ENCODE results near the gene FNDC3B. TPM values are rescaled to one million over a fixed set of nuclear protein-coding genes. Genes with fewer than 3 reads are reported as not detected.
"Not testable (repeated sequence)": the region's sequence is repeated elsewhere in the genome, so short reads cannot be mapped to it uniquely, and the experiment has no call there.

FNDC3B gene
- total and polyA plus RNA-seq, 10 donors: 3.1 to 149 (median 103) TPM

- H3K4me1 ChIP-seq: peaks cover 0 to 56% (median 23%) of the 10 kb centered on the region in 6 donors
- no peaks in the 10 kb centered on the region for H3K9me3 ChIP-seq
- peaks cover 0 to 6% (median 0%) of the 10 kb centered on the region in 6 donors for H3K36me3 ChIP-seq
- WGBS, 5 donors: 61 to 64% (median 64%) methylated on average over 7 of the region's 7 CpGs
- no peaks in the 10 kb centered on the region for H3K27me3 ChIP-seq (replicated peaks in 1 of 7)
- intact Hi-C loops (cut with DNase I; ENCODE audit: low total_unique reads): no loop called here
- no peak overlapping the region for H3K4me3 ChIP-seq
- peak overlapping the region in 5 of 8 donors; percentile 1 to 64 (median 40) for H3K27ac ChIP-seq
- TF ChIP-seq POLR2A (IDR thresholded peaks at IDR 0.05): no peak
- no peak for TF ChIP-seq POLR2AphosphoS5 (IDR thresholded peaks at IDR 0.05)
- TF ChIP-seq, protein P1, sequence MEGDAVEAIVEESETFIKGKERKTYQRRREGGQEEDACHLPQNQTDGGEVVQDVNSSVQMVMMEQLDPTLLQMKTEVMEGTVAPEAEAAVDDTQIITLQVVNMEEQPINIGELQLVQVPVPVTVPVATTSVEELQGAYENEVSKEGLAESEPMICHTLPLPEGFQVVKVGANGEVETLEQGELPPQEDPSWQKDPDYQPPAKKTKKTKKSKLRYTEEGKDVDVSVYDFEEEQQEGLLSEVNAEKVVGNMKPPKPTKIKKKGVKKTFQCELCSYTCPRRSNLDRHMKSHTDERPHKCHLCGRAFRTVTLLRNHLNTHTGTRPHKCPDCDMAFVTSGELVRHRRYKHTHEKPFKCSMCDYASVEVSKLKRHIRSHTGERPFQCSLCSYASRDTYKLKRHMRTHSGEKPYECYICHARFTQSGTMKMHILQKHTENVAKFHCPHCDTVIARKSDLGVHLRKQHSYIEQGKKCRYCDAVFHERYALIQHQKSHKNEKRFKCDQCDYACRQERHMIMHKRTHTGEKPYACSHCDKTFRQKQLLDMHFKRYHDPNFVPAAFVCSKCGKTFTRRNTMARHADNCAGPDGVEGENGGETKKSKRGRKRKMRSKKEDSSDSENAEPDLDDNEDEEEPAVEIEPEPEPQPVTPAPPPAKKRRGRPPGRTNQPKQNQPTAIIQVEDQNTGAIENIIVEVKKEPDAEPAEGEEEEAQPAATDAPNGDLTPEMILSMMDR (IDR thresholded peaks at IDR 0.05 in 8 of 11, conservative IDR thresholded peaks at IDR 0.05 in 3 of 11): no peak
- no peak for DNase-seq
Observed at GRCh38 chr3:172087602-172088580, 48.5 kb downstream of the FNDC3B start.

DNA sequence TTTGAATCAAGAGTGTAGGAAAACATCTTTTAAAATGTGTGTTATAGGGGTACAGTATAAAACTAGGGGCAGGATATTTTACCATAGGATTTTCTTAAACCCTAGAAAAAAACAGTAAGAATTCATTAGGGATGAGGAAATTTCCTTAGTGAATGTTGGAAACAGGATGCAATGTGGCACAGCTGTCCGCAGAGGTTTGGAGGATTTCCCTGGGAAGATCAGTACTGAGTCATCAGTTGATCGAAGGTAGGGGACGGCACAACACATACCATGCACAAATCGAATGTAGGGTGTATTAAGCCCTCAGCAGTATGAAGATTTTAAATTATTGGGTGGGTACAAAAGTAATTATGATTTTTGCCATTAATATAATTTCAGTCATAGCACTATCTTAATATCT lies 49.9 kb downstream of the FNDC3B start:
- Histone ChIP-seq H3K4me3 (no peak overlapping the region), H3K27ac (no peak overlapping the region), H3K36me3 (no peaks in the 10 kb centered on the region), H3K4me1 (peaks cover 0 to 57% (median 23%) of the 10 kb centered on the region in 6 donors), H3K9me3 (no peaks in the 10 kb centered on the region), H3K27me3 (replicated peaks in 1 of 7) (no peaks in the 10 kb centered on the region)
- no peak for DNase-seq
- TF ChIP-seq POLR2AphosphoS5 (IDR thresholded peaks at IDR 0.05) (no peak), POLR2A (IDR thresholded peaks at IDR 0.05) (no peak)
- TF ChIP-seq, protein P1 (IDR thresholded peaks at IDR 0.05 in 8 of 11, conservative IDR thresholded peaks at IDR 0.05 in 3 of 11): no peak
- WGBS, 5 donors: 53 to 85% (median 83%) methylated on average over 4 of the region's 4 CpGs
- intact Hi-C loops (cut with DNase I; ENCODE audit: low total_unique reads): no loop called here

DNA sequence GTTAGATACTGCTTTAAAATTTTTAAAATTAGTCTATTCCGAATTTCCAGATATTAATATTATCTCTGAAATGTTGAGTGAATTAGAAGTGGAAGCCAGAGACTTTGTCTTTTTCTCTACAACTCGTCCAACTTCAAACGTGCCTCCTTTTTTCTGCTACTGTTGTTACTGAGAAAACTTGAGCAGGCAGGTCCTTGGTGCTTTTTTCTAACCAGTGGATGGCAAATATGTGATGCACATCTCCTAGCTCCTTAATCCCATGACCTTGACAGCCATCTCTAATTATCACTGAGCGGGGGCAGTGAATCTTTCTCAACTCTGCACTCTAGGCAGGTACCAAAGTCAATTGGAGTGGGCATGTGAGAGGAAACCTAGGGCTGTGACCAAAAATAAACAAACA lies 50.7 kb downstream of the FNDC3B start:
- TF ChIP-seq POLR2A (IDR thresholded peaks at IDR 0.05) (no peak), POLR2AphosphoS5 (IDR thresholded peaks at IDR 0.05) (no peak)
- TF ChIP-seq, protein P1 (IDR thresholded peaks at IDR 0.05 in 8 of 11, conservative IDR thresholded peaks at IDR 0.05 in 3 of 11): no peak
- Histone ChIP-seq H3K9me3 (no peaks in the 10 kb centered on the region), H3K36me3 (no peaks in the 10 kb centered on the region), H3K4me3 (no peak overlapping the region), H3K27ac (peak overlapping the region in 1 of 8 donors; percentile 6), H3K27me3 (replicated peaks in 1 of 7) (no peaks in the 10 kb centered on the region), H3K4me1 (peaks cover 0 to 65% (median 30%) of the 10 kb centered on the region in 6 donors)
- WGBS, 5 donors: 84 to 90% (median 90%) methylated on average over 4 of the region's 4 CpGs
- no peak for DNase-seq
- intact Hi-C loops (cut with DNase I; ENCODE audit: low total_unique reads): no loop called here

GRCh38 chr3:172092658-172093057 lies 53.3 kb downstream of the FNDC3B start:
- intact Hi-C loops (cut with DNase I; ENCODE audit: low total_unique reads): no loop called here
- 94 to 98% (median 98%) methylated on average over 5 of the region's 5 CpGs for WGBS, 5 donors
- H3K4me1 ChIP-seq: peaks cover 5 to 74% (median 43%) of the 10 kb centered on the region in 6 donors
- H3K27ac ChIP-seq: peak overlapping the region in 3 of 8 donors; percentile 16 to 77 (median 73)
- no peak overlapping the region for H3K4me3 ChIP-seq
- H3K9me3 ChIP-seq: no peaks in the 10 kb centered on the region
- TF ChIP-seq, protein P1 (IDR thresholded peaks at IDR 0.05 in 8 of 11, conservative IDR thresholded peaks at IDR 0.05 in 3 of 11): no peak
- no peak for TF ChIP-seq POLR2A (IDR thresholded peaks at IDR 0.05)
- no peak for TF ChIP-seq POLR2AphosphoS5 (IDR thresholded peaks at IDR 0.05)
- no peaks in the 10 kb centered on the region for H3K27me3 ChIP-seq (replicated peaks in 1 of 7)
- no peak for DNase-seq
- no peaks in the 10 kb centered on the region for H3K36me3 ChIP-seq

DNA sequence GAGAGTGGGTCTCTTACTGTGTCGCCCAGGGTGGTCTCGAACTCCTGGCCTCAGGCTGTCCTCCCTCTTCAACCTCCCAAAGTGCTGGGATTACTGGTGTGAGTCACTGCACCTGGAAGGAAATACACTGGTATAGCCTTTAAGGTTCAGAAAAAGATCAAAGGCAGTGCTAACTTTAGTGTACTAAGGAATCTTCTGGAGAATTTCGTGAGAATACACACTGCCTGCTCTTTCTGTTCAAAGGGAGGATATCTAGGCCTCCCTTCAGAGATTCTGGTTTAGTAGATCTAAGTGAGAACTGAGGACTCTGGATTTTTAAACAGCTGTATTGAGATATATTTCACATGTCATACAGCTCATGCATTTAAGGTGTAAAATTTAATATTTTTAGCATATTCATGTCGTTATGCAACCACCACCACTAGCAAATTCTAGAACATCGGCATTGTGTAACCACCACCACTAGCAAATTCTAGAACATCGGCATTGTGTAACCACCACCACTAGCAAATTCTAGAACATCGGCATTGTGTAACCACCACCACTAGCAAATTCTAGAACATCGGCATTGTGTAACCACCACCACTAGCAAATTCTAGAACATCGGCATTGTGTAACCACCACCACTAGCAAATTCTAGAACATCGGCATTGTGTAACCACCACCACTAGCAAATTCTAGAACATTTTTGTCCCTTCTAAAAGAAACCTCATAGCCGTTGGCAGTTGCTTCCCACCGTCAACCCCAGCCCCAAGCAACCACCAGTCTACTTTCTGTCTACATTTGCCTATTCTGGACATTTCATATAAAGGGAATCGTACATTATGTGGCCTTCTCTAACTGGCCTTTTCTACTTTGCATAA lies 54.4 kb downstream of the FNDC3B start:
- WGBS, 5 donors: 80 to 95% (median 85%) methylated on average over 10 to 12 of the region's 13 CpGs
- Histone ChIP-seq H3K27ac (peak overlapping the region in 5 of 8 donors; percentile 36 to 77 (median 73)), H3K4me1 (peaks cover 5 to 74% (median 48%) of the 10 kb centered on the region in 6 donors)
- H3K27me3 ChIP-seq (replicated peaks in 1 of 7); H3K9me3 ChIP-seq; H3K36me3 ChIP-seq; intact Hi-C loops (cut with DNase I; ENCODE audit: low total_unique reads); H3K4me3 ChIP-seq; DNase-seq: not testable (repeated sequence)
